Hematopoietic multipotent progenitor cell (in vitro differentiated cells): Measurements from ENCODE around the gene STPG4. TPM values are rescaled to one million over a fixed set of nuclear protein-coding genes. Genes with fewer than 3 reads are reported as not detected.

Experiments
- DNase-seq, 3 donors: peaks; one replicate each; pipeline ENCODE4 v3.0.0-alpha.2; 2011 to 2015; ENCODE audit warnings: low read depth in 2 of 3, low spot score in 2 of 3
- total RNA-seq: library from RNA; depleted of rRNA; stranded (reverse); fragments of >200 nt; gene quantifications from one replicate; pipeline ENCODE4 v1.2.3, GENCODE V29; 2012

STPG4 gene
- total RNA-seq, 1 donor, result not detected

DNA sequence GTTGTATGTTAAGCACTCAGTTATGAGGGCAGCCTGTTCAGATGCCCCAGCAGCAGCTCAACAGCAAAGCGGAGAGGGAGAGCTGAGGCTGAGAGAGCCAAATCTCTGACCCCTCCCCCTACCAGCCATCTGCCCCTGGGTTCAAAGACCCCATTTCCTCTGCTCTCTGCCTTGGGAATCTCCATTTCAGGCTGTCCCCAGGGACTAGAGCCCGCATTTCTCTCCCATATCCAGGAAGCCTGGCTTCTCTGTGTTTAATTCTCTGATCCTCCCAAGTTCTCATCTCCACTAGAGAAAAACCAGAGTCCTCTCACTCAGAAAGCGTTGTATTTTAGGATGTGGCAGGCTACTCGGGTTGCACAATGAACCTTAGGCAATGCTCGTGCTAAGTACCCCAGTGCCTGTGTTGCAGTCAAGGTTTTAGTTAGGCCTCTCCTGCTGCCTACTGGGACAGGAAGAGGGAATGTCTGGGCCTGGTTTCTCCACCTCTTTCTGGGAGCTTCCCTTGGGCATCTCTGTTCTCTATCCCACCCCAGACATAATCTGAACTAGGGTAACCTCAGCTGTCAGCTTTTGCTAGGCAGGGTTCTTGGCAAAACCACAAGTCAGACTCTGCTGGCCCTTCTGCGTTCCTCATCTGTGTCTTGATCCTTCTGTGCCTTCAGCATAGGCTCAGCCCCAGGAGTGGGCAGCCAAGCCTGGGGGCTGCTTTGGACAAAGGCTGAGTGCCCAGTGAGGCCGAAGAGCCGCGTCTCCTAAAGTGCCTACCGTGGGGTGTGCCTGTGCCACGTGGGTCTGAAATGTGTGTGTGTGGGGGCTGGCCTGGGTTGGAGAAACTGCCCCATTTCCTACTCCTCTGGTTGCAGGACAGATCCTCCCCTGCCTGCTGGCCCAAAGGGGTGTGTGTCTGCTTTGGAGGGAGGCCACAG lies 96.8 kb downstream of the STPG4 start:
- no peak for DNase-seq

DNA sequence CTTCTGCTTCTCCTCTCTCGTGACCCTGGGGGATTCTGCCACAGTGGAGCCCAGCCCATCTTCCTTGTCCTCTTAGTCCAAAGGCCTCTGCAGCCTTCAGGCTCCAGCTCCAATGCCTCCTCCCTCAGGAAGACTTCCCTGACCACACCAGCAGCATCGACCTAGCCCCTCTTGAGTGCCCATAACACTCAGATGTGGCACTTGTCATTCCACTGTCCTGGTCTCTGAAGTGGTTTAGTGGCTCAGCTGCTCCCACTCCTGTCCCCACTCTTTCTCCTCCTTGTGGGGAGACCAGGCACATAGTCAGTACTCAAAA lies 97.5 kb downstream of the STPG4 start:
- DNase-seq, result peak in 1 of 3 donors; percentile 53

GRCh38 chr2:47056868-47057686 lies 98.0 kb downstream of the STPG4 start:
- peak in 1 of 3 donors; percentile 67 for DNase-seq

GRCh38 chr2:47056374-47056773 lies 98.7 kb downstream of the STPG4 start:
- DNase-seq, result no peak

- DNase-seq, result no peak
Measured at GRCh38 chr2:47054868-47055267, 100.2 kb downstream of the STPG4 start.

DNA sequence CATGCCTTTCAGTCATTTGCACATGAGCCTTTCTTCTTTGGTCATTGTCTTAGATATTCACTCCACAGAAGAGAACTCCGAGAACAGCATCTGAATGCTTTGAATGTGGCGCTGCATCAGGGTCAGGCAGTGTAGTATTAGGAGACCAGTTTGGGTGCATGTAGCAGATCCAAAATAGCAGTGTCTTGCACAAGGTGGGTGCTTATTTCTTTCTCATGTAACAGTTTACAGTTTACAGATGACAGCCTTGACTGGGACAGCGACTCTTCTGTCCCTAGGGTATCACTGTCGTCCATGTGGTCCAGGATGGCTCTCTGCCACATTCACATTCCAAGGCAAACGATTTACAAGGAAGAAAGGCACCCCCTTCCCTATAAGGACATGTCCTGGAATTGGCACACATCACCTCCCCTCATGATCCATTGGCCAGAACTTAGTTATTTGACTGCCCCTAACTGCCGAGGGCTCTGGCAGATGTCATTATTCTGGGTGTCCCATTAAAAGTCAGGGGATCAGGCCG lies 101.0 kb downstream of the STPG4 start:
- DNase-seq, result no peak

- DNase-seq, result no peak
Measured at GRCh38 chr2:47052847-47053246, 102.3 kb downstream of the STPG4 start.

DNA sequence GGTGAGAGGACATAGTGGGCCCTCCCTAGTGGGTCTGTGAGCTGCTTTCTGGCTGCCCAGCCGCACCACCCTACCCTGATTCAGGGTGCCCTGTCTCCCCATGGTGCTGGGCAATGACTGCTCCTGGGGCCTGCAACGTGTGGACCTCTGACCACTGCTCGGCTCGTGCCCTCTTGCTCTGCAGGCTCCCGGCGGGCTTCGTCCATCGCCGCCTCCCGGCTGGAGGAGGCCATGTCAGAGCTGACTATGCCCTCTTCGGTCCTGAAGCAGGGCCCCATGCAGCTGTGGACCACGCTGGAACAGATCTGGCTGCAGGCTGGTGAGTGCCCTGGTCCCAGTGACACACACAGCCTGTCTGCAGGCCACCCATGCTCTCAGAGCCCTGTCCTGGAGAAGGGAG lies 103.5 kb downstream of the STPG4 start:
- no peak for DNase-seq

DNA sequence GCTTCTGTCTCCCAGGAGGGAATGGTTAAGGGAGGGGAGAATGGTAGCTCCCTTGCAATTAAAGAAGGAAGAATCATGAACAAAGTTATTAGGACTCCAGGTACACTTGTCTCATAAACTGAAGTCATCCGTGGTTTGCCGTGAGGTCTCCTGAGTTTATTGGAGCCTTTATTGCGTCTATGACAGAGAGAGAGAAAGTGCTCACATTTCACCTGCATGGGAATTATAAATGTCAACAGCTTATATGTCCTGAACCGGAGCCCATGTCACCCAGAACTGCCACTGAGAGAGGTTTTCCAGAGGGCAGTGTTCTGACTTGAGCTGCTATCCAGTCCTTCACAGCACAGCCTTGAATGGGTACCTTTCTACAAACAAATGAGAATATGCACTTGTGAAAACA lies 104.3 kb downstream of the STPG4 start:
- no peak for DNase-seq

GRCh38 chr2:47050021-47050760 lies 104.9 kb downstream of the STPG4 start:
- DNase-seq, result no peak

DNA sequence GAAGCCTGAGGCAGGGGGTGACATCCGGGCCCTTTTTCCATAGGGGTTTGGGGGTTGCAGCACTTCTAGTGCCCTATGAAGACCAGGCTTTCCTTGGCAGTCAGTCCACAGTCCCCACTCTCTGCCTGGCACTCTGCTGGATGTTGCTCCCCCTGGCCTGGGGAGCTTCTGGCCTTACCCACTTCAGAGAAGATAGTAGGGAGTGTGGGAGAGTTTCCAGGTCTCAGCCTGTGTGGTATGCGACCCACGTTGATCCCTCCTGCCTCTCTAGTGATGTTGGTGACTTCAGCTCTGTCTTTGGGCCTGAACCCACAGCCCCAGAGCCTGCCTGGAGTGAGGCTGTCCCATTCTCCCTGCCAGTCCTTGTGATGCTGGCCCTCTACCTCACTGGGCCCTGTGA lies 105.6 kb downstream of the STPG4 start:
- DNase-seq, result no peak

DNA sequence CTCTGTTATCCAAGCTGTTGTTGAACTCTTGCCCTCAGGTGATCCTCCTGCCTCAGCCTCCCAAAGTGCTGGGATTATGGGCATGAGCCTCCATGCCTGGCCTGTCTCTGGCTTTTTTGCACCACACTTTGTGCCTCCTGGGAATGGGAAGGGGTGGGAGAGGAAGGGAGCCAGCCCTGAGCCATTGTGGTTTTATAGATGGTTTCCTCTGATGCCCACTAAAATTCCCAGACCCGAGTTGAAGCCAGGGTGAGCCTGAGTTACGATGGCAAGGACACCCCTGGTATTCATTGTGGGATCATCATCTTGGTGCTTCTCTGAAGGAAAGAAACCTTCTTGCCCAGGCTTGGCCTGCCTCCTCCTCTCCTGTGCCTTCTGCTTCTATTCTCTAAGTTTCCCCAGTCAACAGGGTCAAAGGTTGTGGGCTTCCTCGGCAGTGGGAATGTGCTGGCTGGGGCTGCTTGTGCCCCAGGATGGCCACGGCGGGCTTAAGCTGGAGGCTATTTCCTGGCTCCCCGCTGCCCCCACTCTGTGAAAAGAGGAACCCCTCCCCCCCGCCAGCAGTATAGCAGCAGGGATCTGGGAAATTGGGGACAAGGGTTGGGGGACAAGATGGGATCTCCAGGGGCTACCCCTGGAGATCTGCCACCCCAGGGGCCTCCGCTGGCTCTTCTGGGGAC lies 106.2 kb downstream of the STPG4 start:
- DNase-seq, result no peak

GRCh38 chr2:47046271-47046670 lies 108.8 kb downstream of the STPG4 start:
- DNase-seq, result no peak

DNA sequence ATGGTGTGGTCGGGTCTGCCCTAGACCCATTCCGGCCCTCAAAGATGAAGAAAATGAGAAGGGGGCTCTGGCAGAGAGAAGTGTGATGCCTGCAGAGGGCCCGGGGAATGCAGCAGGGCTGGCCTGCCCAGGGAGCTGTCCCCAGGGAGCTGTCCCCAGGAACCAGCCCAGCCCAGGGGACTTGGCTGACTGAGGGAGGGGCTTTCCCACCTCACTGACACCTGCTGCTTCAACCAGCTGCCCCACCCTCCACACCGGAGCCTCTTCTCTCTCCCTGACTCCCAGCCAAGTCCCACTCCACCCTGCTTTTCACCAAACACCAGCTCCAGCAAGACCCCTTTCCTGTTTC lies 111.2 kb downstream of the STPG4 start:
- no peak for DNase-seq

GRCh38 chr2:47043142-47043890 lies 111.8 kb downstream of the STPG4 start:
- DNase-seq, result no peak

GRCh38 chr2:47041891-47042684 lies 113.0 kb downstream of the STPG4 start:
- DNase-seq, result no peak

DNA sequence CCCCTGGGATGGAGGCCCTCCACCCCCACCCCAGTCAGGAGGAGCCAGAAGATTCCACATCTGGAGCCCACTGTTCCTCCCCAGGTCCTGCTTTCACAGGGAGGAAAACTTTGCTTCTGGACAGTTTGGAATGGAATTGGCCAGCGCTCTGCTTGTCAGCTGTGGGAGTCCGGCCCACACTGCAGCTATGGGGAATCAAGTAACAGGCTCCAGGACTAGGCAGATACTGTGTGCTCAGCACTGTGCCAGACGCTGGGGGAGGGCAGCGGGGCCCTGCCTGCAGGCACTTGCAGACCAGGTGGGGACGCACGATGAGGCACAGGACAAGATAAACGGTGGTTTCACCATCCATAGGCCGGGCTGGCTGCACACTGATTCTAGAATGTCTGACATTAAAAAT lies 114.0 kb downstream of the STPG4 start:
- DNase-seq, result no peak

- DNase-seq, result no peak
Measured at GRCh38 chr2:47040651-47041050, 114.5 kb downstream of the STPG4 start.
